SK-N-MC (cell line): ENCODE measurements around the gene KDM4E.

Experiments used
- DNase-seq: peaks from one replicate; pipeline ENCODE4 v3.0.0-alpha.2; 2011; ENCODE audit warnings: low read depth, low spot score
- H3K27ac ChIP-seq: fragments of 200-600 bp; sonication (generic); 2 replicates; pipeline ENCODE4 v1.5.1; 2016; ENCODE audit warnings: mixed run types
- H3K36me3 ChIP-seq: fragments of 200-600 bp; sonication (generic); 2 replicates; pipeline ENCODE4 v1.6.1; 2017; ENCODE audit warnings: antibody characterized with exemption, low read length, mixed read lengths; ENCODE audit not compliant: insufficient read depth
- H3K4me3 ChIP-seq: fragments of 200-600 bp; sonication (generic); 2 replicates; pipeline ENCODE4 v1.5.1; 2016
- H3K9ac ChIP-seq: fragments of 200-600 bp; sonication (generic); 2 replicates; pipeline ENCODE4 v1.8.0; 2017; ENCODE audit warnings: mixed run types, mixed read lengths; ENCODE audit not compliant: insufficient read length
- H3K9me3 ChIP-seq: fragments of 200-600 bp; sonication (generic); 2 replicates; pipeline ENCODE4 v1.6.1; 2017; ENCODE audit warnings: low read depth, mild to moderate bottlenecking, antibody characterized with exemption, low read length, moderate library complexity, mixed read lengths
- EZH2 ChIP-seq: fragments of 200-600 bp; sonication (generic); IDR thresholded peaks from one replicate; pipeline ENCODE4 v1.6.1; 2017; ENCODE audit warnings: antibody characterized with exemption
- FOXP2 ChIP-seq: optimal IDR thresholded peaks from 2 replicates; pipeline ENCODE3; 2011; ENCODE audit warnings: mild to moderate bottlenecking, moderate library complexity; ENCODE audit not compliant: insufficient read depth; ENCODE audit errors: extremely low read length, control extremely low read depth
- POLR2AphosphoS5 ChIP-seq: IDR thresholded peaks from 2 replicates; pipeline ENCODE4 v1.6.1; 2012; ENCODE audit warnings: mild to moderate bottlenecking, low read depth, low read length, borderline replicate concordance

The KDM4E gene

DNA sequence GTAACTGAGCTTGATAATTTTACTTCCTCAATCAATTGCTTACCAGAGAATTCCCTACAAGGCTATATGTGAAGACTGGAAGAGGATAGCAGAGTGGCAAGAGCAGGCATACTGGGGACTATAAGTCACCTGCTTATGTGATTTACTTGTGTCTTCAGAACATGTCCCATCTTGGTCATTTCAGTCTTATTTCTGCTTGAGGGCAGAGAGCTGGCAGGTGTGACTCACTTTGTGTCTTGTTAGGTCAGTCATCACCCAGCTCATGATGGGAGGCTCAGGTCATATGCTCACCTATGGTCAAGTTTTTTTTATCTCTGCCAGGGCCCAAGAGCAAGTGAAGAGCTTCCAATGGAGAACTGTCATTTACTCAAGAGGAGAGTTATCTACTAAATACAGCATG is 47.9 kb downstream of the KDM4E start:
- no peak overlapping the region for H3K9ac ChIP-seq
- no peak for TF ChIP-seq POLR2AphosphoS5
- TF ChIP-seq FOXP2, result no peak
- no peak for TF ChIP-seq EZH2
- H3K36me3 ChIP-seq, result no peaks in the 10 kb centered on the region
- no peak overlapping the region for H3K27ac ChIP-seq
- no peak for DNase-seq
- no peaks in the 10 kb centered on the region for H3K9me3 ChIP-seq
- no peak overlapping the region for H3K4me3 ChIP-seq

- Histone ChIP-seq H3K4me3 (no peak overlapping the region), H3K9ac (no peak overlapping the region), H3K36me3 (no peaks in the 10 kb centered on the region), H3K9me3 (no peaks in the 10 kb centered on the region), H3K27ac (no peak overlapping the region)
- DNase-seq, result no peak
- TF ChIP-seq FOXP2, result no peak
- no peak for TF ChIP-seq POLR2AphosphoS5
- no peak for TF ChIP-seq EZH2
Observed at GRCh38 chr11:95074792-95075563, 49.9 kb downstream of the KDM4E start.

- H3K9ac ChIP-seq, result no peak overlapping the region
- no peak overlapping the region for H3K27ac ChIP-seq
- no peak overlapping the region for H3K4me3 ChIP-seq
- H3K9me3 ChIP-seq, result no peaks in the 10 kb centered on the region
- TF ChIP-seq POLR2AphosphoS5 (no peak), EZH2 (no peak), FOXP2 (no peak)
- no peaks in the 10 kb centered on the region for H3K36me3 ChIP-seq
- DNase-seq, result no peak
Observed at GRCh38 chr11:95076416-95076815, 51.4 kb downstream of the KDM4E start.

DNA sequence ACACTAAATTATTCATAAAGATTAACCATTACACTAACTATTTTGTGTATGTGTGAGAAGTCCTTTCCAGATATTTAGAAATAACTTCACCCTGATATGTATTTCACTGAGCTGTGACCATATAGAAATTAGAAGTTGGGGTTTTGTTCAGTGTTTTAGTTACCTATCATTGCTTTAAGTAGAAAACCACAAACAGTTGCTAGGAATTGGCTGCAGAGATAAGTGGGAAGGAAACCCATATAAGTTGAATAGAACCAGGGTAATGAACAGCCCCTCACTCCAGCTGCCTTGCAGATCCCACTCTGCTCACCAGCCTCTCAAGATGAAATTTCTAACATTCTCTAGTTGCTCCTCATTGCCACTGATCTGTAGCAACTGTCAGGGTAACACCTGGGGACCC is 51.9 kb downstream of the KDM4E start:
- H3K9me3 ChIP-seq, result no peaks in the 10 kb centered on the region

More for the DNA sequence above, 51.9 kb downstream of the KDM4E start:
- DNase-seq, result no peak
- H3K36me3 ChIP-seq, result no peaks in the 10 kb centered on the region
- H3K4me3 ChIP-seq, result no peak overlapping the region
- TF ChIP-seq POLR2AphosphoS5 (no peak), EZH2 (no peak), FOXP2 (no peak)
- H3K27ac ChIP-seq, result no peak overlapping the region
- no peak overlapping the region for H3K9ac ChIP-seq
